Measurements from ENCODE around the gene SSR1.
"Not testable (repeated sequence)": the region's sequence is repeated elsewhere in the genome, so short reads cannot be mapped to it uniquely, and the experiment has no call there.

Gene SSR1

DNA sequence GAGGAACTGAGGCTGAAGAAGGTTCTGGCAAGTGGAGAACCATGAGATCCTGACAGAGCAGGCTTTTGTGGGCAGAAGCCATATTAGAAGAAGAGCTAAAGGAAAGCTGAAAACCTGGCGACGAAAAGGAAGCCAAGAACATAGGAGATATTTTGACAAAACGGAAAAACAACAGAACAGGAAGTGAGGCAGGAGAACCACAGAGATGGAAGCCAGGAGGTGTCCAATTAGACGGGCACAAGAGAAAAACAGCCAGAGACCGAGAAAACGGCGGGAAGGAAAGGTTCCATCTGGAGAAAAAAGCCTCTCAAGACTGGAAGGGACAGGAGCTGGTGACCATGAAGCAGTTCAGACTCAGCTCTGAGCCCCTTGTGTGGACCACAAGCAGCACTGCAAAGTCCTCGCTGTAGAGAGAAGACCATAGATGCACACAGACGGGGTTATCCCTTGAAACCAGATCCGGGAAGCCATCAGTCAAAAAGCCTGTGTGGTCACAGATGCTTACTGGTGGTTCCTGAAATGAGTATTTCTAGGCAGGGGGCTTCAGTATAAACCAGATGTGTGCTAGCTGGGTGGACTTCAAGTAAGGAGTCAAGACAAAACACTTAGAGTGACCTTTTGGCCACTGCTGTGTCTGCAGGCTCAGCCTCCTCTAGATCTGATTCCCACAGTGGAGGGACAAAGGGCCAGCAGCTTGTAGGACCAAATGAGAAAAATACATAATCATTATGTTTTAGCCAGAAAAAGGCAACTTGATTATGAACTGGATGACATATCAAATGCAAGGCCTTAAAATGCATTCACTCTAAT, 30.7 kb downstream of the SSR1 start:
- DNase-seq (ENCODE audit: low read depth) = no peak

GRCh38 chr6:7276199-7276524, 36.8 kb downstream of the SSR1 start:
- DNase-seq (ENCODE audit: low read depth) = no peak

- DNase-seq (ENCODE audit: low read depth) = not testable (repeated sequence)
These were observed 38.5 kb downstream of the SSR1 start for GRCh38 chr6:7274525-7274924.

- no peak for DNase-seq (ENCODE audit: low read depth)
These were observed 39.3 kb downstream of the SSR1 start for GRCh38 chr6:7273709-7274108.

- no peak for DNase-seq (ENCODE audit: low read depth)
These were observed 41.8 kb downstream of the SSR1 start for GRCh38 chr6:7271205-7271534.

GRCh38 chr6:7270320-7271204, 42.4 kb downstream of the SSR1 start:
- DNase-seq (ENCODE audit: low read depth) = no peak

- no peak for DNase-seq (ENCODE audit: low read depth)
These were observed 43.2 kb downstream of the SSR1 start for GRCh38 chr6:7269816-7270215.

GRCh38 chr6:7268816-7269555, 44.0 kb downstream of the SSR1 start:
- no peak for DNase-seq (ENCODE audit: low read depth)

- DNase-seq (ENCODE audit: low read depth) = no peak
These were observed 44.6 kb downstream of the SSR1 start for GRCh38 chr6:7268362-7268761.

- peak; percentile 91 for DNase-seq (ENCODE audit: low read depth)
These were observed 45.4 kb downstream of the SSR1 start for GRCh38 chr6:7267466-7268091.

DNA sequence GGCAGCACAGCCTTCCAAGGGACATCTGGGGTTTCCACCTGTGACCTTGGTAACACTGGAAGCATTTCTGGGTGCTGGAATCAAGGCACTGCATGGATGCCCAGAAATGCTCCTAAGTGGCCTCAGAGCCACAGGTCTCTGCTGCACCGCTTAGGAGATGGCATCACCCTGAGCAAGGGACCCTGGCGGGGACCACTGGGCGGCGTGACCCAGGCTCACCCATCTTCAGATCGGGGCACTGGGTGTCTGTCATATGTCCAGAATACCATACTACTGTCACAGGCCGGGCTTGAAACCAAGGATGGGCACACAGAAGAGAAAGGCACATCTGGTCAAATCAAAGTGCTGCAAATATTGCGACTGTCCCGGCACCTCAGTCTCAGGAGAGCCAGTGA, 45.9 kb downstream of the SSR1 start:
- DNase-seq (ENCODE audit: low read depth) = no peak

DNA sequence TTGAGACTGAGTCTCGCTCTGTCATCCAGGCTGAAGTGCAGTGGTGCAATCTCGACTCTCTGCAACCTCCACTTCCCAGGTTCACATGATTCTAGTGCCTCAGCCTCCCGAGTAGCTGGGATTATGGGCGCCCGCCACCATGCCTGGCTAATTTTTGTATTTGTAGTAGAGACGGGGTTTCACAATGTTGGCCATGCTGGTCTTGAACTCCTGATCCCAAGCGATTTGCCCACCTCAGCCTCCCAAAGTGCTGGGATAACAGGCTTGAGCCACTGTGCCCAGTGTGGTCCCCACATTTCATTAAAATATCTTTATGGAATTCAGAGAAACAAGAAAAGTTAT, 47.6 kb downstream of the SSR1 start:
- DNase-seq (ENCODE audit: low read depth) = not testable (repeated sequence)

DNA sequence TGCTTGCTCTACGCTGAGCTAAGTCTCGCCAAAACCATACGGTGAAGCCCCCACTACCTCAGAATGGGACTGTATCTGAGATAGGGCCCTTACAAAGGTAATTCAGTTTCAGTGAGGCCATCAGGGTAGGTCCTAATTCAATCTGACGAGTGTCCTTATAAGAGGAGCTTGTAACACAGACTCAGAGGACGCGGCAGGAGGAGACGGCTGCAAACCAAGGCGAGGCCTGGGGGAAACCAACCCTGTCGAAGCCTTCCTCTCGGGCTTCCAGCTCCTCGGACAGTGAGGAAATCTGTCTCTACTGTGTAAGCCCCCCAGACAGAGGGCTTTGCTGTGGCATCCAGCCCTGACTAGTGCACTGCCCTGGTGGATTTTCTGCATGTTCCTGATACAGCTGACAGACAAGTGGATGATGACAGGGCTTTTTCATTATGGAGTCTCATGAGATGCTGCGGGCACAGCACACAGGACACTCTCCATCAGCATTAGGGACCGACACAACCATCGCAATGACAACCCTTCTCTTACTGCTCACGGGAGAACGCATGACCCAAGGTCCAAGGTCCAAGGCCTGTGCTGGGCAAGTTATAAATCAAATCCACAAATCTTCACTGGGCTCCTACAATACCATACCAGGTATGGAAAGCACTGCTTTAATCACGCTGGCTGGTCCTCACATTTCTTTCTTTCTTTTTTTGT, 48.2 kb downstream of the SSR1 start:
- no peak for DNase-seq (ENCODE audit: low read depth)

GRCh38 chr6:7264041-7264440, 49.0 kb downstream of the SSR1 start:
- no peak for DNase-seq (ENCODE audit: low read depth)

- DNase-seq (ENCODE audit: low read depth) = not testable (repeated sequence)
These were observed 49.5 kb downstream of the SSR1 start for GRCh38 chr6:7263519-7263805.

GRCh38 chr6:7262746-7263518, 50.1 kb downstream of the SSR1 start:
- no peak for DNase-seq (ENCODE audit: low read depth)

GRCh38 chr6:7261852-7262461, 51.0 kb downstream of the SSR1 start:
- no peak for DNase-seq (ENCODE audit: low read depth)

- peak; percentile 40 for DNase-seq (ENCODE audit: low read depth)
These were observed 51.8 kb downstream of the SSR1 start for GRCh38 chr6:7261032-7261841.

DNA sequence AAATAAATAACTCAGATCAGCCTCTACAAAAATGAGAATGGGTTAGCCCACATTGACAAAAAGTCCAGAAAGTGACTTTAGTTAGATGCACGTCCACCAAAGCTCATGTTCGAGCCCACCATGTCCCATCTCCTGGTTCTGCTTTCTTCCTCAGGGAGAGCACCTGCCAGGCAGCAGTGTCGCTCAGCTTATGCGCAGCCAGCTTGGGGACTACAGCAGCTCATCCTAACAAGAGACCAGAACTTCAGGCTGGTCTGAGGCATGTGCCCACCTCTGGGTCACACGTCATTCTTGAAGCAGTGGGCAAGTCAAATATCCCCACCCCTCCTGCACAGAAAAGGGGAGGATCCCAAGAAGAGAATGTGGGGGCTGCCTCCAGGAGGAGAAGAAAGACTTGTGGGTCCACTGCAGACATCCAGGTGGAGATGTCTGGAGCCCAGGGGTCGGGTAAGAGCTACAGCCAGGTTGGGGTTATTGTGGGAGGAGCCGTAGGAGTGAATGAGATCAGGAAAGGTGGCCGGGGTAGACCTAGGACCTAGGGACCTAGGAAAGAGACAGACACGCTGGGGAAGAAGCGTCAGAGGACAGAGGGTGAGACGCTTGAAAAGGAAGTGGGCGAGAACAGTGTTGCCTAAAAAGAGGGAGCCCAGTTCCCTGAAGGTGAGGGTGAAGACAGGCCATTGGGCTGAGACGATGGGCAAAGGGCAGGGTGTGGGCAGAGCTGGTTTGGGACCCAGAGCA, 52.5 kb downstream of the SSR1 start:
- DNase-seq (ENCODE audit: low read depth) = no peak

All from HS-5 (cell line).